HFFc6 (cell line): ENCODE data around the gene TOX2. TPM values are rescaled to one million over a fixed set of nuclear protein-coding genes. Genes with fewer than 3 reads are reported as not detected.
A peak's percentile ranks its signal among the peaks of the same experiment; 100 is the strongest.

Experiments
- DNase-seq: peaks from one replicate; pipeline ENCODE4 v3.0.0-alpha.2; 2018
- H3K27ac Mint-ChIP-seq: 2 replicates; pipeline ENCODE4 v1.8.0; 2020; ENCODE audit warnings: mild to moderate bottlenecking, mixed read lengths
- H3K27me3 Mint-ChIP-seq: 2 replicates; pipeline ENCODE4 v1.8.0; 2021; ENCODE audit warnings: mild to moderate bottlenecking, moderate library complexity, mixed read lengths; ENCODE audit not compliant: insufficient read depth
- H3K36me3 Mint-ChIP-seq: 2 replicates; pipeline ENCODE4 v1.8.0; 2021; ENCODE audit warnings: low read depth, mixed read lengths
- H3K4me1 Mint-ChIP-seq: 2 replicates; pipeline ENCODE4 v1.8.0; 2020; ENCODE audit warnings: low read depth, mixed read lengths
- H3K4me3 Mint-ChIP-seq: 2 replicates; pipeline ENCODE4 v1.8.0; 2020; ENCODE audit warnings: mild to moderate bottlenecking, moderate library complexity, mixed read lengths
- H3K9me3 Mint-ChIP-seq: 2 replicates; pipeline ENCODE4 v1.8.0; 2020; ENCODE audit warnings: mild to moderate bottlenecking, mixed read lengths
- CTCF ChIP-seq: fragments of 200-600 bp; sonication (generic); IDR thresholded peaks from 2 replicates; pipeline ENCODE4 v1.5.0; 2021; ENCODE audit warnings: antibody characterized with exemption, mild to moderate bottlenecking
- total RNA-seq, 6 experiments: library from RNA; stranded (reverse); fragmentation: NEBNext Ultra II Directional; extraction: Animal tissue kit (Norgen Biotek cat#: 25700); gene quantifications; 2 replicates in 1 of 6; 3 replicates in 5 of 6; pipeline ENCODE4 v1.2.3, GENCODE V29; 2021

The TOX2 gene
- total RNA-seq, 6 experiments from 2014 or later = 46.1 to 68.2 (median 60.2) TPM

- H3K9me3 Mint-ChIP-seq = no peaks in the 10 kb centered on the region
Observed at GRCh38 chr20:43971267-43971666, 56.6 kb downstream of the TOX2 start.

GRCh38 chr20:43972051-43972450, 57.4 kb downstream of the TOX2 start:
- no peak for TF ChIP-seq CTCF
- peaks cover 42% of the 10 kb centered on the region for H3K4me1 Mint-ChIP-seq

More at GRCh38 chr20:43971267-43971666, 56.6 kb downstream of the TOX2 start:
- TF ChIP-seq CTCF = no peak
- Mint-ChIP-seq H3K27ac (no peak overlapping the region), H3K36me3 (peaks cover 20% of the 10 kb centered on the region), H3K27me3 (peaks cover 4% of the 10 kb centered on the region; the same call in 1 of the 2 replicates), H3K4me3 (no peak overlapping the region), H3K4me1 (peaks cover 35% of the 10 kb centered on the region)
- no peak for DNase-seq

GRCh38 chr20:43972692-43973091, 58.0 kb downstream of the TOX2 start:
- Mint-ChIP-seq H3K9me3 (no peaks in the 10 kb centered on the region; the same call in 1 of the 2 replicates), H3K4me1 (peaks cover 48% of the 10 kb centered on the region), H3K27me3 (peaks cover 4% of the 10 kb centered on the region; the same call in 1 of the 2 replicates), H3K4me3 (no peak overlapping the region), H3K36me3 (peaks cover 30% of the 10 kb centered on the region), H3K27ac (no peak overlapping the region)
- DNase-seq = no peak
- no peak for TF ChIP-seq CTCF

More at GRCh38 chr20:43972051-43972450, 57.4 kb downstream of the TOX2 start:
- Mint-ChIP-seq H3K27me3 (peaks cover 4% of the 10 kb centered on the region; the same call in 1 of the 2 replicates), H3K9me3 (no peaks in the 10 kb centered on the region; the same call in 1 of the 2 replicates), H3K36me3 (peaks cover 26% of the 10 kb centered on the region), H3K4me3 (no peak overlapping the region), H3K27ac (no peak overlapping the region)
- no peak for DNase-seq

GRCh38 chr20:43973231-43973630, 58.6 kb downstream of the TOX2 start:
- peaks cover 35% of the 10 kb centered on the region for H3K36me3 Mint-ChIP-seq
- no peak for DNase-seq
- H3K4me1 Mint-ChIP-seq = peaks cover 52% of the 10 kb centered on the region
- no peaks in the 10 kb centered on the region; the same call in 1 of the 2 replicates for H3K9me3 Mint-ChIP-seq
- no peak overlapping the region for H3K4me3 Mint-ChIP-seq
- TF ChIP-seq CTCF = no peak
- H3K27me3 Mint-ChIP-seq = peaks cover 4% of the 10 kb centered on the region; the same call in 1 of the 2 replicates
- H3K27ac Mint-ChIP-seq = no peak overlapping the region; the same call in 1 of the 2 replicates

- Mint-ChIP-seq H3K9me3 (no peaks in the 10 kb centered on the region; the same call in 1 of the 2 replicates), H3K27me3 (peaks cover 4% of the 10 kb centered on the region; the same call in 1 of the 2 replicates), H3K4me1 (peaks cover 52% of the 10 kb centered on the region), H3K27ac (peak overlapping the region; percentile 13), H3K4me3 (no peak overlapping the region), H3K36me3 (peaks cover 40% of the 10 kb centered on the region)
- no peak for TF ChIP-seq CTCF
- DNase-seq = no peak
Observed at GRCh38 chr20:43973671-43974450, 59.2 kb downstream of the TOX2 start.
